Activated T-cell treated with anti-CD3 and anti-CD28 coated beads for 48 hours (primary cell): Measurements from ENCODE around the gene RGS12.

Experiments used
- DNase-seq: peaks from one replicate; pipeline ENCODE4 v3.0.0-alpha.2; 2020; ENCODE audit warnings: low read depth

The RGS12 gene

DNA sequence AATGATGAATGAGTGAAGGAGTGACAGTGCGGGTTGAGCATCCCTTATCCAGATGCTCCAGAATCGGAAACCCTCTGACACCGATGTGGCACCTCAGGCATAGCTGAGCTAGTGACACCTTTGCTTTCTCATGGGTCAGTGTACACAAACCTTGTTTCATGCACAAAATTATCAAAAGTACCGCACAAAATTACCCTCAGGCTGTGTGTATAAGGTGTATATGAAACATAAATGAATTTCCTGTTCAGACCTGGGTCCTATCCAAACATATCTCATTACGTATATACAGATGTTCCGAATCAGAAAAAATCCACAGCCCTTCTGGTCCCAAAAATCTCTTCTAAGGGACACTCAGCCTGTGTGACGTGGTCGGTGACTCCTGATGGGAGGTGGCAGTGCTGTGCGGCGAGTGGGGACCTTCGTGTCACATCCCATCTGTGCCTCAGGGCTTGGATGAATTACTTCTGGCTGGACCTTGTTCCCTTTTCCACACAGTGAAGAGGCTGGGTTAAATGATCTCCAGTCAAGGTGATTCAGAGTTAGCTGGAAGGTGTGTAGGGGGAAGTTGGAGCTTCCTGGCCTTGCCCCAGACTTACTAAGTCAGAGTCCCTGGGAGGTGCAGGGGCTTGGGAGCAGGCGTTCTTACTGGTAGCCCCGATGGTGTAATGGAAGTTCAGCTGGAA, 18.8 kb downstream of the RGS12 start:
- DNase-seq = no peak

DNA sequence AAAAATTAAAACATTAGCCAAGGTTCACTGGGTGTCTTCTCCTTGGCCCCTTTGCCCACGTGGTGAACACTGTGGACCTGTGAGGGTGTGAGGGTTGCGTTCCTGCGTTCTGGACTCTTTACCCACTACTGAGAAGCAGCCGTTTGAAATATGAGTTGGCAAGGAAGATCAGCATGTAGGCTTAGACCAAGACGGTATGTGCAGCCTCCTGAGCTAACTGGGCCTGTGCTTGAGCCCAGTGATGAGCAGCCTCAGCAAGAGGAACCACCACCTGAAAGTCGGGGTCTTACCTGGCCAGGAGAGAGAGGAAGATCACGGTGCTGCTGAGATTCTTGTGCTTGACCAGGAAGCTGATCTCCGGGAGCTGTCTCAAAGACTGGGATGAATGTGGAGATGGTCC, 19.5 kb downstream of the RGS12 start:
- no peak for DNase-seq

DNA sequence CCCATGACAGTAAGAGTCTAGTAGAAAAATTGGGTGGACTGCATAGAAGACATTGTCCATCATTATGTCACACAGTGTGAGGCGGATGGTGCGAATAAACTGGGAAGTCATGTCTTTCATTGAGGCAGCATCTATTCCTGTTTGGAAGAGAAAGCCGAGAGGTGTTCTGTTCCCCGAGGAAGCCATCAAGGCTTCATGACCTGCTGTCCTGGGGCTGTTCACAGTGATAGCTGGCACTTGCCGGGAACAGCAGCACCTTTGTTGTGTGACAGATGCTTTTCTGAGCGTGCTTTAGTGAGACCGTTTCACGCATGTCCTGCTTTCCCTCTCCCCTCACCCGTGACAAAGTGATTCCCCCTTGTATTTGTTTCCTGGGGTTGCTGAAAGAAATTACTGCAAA, 20.3 kb downstream of the RGS12 start:
- DNase-seq = no peak

DNA sequence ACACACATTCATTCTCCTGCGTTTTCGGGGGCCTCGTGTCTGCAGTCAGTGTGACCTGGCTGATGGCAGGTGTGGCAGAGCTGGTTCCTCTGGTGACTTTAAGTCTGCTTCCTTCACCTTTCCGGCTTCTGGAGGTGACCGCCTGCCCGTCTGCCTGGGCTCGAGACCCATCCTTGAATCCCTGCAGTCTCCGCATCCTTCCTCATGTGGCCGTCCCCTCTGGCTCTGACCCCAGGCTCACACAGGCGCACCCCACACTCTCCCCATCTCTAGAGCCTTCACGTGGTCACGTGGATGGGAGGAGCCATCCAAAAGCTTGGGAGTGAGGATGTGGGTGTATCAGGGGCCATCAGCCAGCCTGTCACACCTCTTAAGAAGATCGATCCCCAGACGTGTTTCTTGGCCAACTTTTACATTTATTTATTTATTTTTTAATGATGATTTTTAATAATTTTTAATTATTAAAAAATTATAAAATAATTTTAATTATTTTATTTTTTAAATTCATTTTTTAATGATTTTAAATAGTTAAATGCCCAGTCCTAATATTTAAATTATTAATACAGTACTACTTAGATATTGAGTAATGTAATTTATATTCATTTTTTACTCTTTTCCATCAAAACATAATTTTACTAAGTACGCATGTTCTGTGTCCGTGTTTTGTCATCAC, 20.9 kb downstream of the RGS12 start:
- no peak for DNase-seq

DNA sequence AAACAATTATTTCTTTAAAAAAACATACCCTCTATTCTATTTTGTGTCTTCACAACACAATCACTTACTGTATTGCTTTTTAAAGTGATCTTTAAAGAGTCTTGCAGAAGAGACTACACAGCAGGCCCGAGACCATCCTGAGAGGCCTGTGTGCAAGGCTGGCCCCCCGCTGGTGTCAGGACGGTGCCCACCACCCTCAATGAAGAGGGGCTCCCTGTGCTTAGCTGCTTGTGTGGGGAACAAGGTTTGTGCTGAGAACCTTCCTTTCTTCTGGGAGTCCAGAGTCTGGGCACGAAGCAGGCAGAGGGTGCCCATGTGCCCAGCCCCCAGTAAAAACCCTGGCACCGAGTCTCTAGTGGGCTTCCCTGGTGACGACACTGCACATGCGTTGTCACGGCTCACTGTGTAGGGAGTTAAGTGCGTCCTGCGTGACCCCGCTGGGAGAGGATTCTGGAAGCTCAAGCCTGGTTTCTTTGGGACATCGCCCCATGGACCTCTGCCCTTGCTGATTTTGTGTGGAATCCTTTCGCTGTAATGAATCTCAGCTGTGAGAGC, 22.0 kb downstream of the RGS12 start:
- no peak for DNase-seq

DNA sequence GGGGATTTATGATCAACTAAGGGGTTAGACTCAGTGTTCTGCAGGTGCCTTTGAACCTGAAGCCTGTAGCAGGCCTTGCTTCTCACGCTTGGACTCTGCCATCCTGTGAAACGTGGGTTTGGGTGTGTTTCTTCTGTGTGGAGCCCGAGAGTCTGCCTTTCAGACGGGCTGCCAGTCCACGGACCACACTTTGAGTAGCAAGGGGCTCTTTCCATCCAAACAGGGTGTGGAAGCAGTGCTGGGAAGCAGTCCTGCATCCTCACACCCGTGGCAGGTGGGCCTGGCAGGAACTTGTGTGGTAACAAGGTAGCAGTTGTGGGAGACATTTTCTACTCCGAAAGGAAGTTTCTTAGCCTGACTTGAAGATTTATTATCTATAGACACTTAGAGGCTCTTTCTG, 22.7 kb downstream of the RGS12 start:
- no peak for DNase-seq

GRCh38 chr4:3316146-3316545, 23.3 kb downstream of the RGS12 start:
- no peak for DNase-seq

DNA sequence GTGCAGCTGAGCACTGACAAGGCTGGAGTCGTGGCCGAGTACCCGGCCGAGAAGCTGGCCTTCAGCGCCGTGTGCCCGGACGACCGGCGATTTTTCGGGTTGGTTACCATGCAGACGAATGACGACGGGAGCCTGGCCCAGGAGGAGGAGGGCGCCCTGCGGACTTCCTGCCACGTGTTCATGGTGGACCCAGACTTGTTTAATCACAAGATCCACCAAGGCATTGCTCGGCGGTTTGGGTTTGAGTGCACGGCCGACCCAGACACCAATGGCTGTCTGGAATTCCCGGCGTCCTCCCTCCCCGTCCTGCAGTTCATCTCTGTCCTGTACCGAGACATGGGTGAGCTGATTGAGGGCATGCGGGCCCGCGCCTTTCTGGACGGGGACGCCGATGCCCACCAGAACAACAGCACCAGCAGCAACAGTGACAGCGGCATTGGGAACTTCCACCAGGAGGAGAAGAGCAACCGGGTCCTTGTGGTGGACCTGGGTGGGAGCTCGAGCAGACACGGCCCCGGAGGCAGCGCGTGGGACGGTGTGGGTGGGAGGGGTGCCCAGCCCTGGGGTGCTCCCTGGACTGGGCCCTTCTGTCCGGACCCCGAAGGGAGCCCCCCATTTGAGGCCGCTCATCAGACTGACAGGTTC, 24.3 kb downstream of the RGS12 start:
- DNase-seq = no peak

- DNase-seq = no peak
Measured at GRCh38 chr4:3317656-3318211, 24.9 kb downstream of the RGS12 start.

DNA sequence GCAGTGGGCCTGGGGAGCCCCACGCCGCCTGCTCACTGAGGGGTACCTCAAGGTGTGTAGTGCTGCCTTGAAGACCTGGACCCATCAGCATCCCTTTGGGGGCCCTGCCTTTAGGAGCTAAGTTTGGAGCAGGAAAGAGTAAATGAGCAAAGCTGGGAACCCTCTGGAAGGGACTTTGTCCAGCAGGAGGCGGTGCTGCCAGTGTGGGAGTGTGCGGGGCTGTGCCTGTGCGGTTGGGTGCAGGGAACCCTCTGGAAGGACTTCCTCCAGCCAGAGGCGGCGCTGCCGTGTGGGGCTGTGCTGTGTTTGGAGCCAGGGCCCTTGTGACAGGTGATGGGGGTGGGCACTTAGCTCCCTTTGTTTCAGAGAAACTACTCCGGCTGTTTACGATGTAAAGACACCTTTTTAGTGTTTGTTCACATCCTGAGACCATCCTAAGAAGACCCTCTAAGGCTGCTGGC, 25.8 kb downstream of the RGS12 start:
- DNase-seq = no peak

- DNase-seq = no peak
Measured at GRCh38 chr4:3320361-3321023, 27.7 kb downstream of the RGS12 start.

DNA sequence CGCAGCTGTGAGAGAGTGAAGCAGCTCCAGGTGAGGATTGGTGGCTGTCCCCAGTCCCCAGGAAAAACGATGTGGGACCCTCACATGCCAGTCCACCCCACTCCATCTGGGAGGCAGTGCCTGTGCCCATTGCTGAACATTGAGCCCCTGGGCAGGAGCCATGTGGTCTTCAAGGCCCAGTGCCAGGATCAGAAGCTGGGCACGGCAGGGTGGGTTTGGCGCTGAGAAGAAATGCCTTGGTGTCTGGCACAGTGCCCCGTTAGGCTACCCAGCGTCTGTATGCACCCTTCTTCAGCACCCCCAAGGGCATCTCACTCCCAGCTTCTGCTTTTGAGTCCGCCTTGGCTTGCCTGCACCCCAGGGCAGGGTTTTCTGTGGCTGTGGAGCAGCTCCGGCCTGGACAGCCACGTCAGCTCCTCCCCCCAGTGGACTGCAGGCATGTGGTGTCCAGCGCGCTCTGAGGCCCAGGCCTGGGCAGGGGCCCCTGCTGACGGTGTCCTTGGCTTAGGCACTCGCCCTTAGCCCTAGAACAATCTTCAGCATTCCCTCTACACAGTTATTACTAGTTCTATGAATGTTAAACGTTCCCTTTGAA, 28.6 kb downstream of the RGS12 start:
- no peak for DNase-seq

DNA sequence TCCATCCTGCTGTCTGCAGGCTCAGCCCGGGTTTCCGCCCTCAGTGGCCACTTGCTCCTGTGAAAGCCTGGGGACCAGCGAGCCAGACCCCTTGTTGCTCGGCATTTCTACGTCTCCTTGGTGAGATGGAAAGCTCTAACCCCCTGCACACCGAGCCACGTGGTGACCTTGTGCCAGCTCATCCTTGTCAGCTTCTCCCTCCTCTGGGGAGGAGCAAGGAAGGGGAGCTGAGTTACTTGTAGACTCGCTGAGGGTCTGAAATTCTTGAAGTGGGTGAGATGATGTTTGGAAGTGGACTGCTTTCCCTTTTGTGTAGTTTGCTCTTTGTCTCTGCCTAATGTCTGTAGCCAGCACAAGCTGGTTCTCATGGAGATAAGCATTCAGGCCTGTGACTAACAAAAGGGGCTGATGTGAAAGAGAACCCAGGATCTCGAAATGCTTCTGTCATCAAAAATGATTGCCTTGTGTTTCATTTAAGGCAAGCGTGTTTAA, 29.3 kb downstream of the RGS12 start:
- no peak for DNase-seq

- DNase-seq = no peak
Measured at GRCh38 chr4:3323071-3323481, 30.3 kb downstream of the RGS12 start.

DNA sequence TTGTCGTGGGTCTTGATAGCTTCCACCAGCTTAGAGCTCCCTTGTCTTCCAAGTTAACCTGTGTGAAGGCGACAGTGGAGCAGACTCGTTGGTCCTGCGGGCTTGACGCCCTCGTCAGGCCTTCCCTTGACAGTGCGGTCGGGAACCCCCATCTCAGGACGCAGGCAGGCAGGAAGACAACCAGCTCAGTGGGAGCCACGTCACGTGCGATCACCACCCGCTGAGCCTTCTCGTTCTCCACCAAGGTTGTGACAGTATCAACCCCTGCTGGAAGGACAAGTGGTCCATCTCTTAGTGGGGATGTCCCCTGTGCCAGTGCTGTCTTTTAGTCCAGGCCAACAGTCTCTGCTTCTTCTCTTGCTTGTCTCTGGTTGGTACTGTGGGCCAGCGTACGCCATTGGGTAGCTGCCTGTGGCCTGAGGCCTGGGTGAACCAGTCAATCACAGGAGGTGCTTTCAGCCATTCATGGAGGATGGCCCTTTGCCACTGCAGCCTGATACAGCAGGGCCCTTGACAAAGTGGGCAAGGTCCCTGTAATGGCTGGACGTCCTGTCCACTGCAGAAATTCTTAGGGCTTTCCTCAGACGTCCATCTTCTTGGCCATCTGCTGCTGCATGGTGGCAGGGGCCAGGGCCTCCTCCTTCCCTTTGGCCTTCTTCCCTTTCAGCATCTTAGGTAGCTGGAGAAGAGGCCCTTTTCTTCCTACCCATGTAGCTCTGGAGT, 31.4 kb downstream of the RGS12 start:
- DNase-seq = no peak

- no peak for DNase-seq
Measured at GRCh38 chr4:3328814-3329663, 36.2 kb downstream of the RGS12 start.

DNA sequence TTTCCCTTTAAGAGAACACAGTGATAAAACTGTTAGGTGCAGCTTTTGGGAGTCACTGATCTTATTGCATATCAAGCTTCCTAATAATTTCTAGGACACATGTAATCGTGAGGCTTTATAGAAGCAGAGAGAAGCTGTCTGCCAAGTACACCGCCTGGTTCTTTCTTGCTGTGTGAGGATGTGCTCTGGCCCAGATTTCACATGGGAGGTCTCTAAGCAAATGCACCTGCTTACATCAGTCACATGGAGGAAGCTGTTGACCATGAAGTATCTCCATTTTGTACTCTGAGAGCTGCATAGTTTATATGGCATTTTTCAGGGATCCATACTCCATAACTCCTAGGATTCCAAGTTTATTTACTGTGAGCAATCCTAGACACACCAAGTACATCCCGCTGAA, 37.1 kb downstream of the RGS12 start:
- no peak for DNase-seq

GRCh38 chr4:3330707-3331106, 37.9 kb downstream of the RGS12 start:
- no peak for DNase-seq

- DNase-seq = no peak
Measured at GRCh38 chr4:3331511-3332394, 38.9 kb downstream of the RGS12 start.
